ENCODE measurements around the gene UNC45A. TPM values are rescaled to one million over a fixed set of nuclear protein-coding genes. Genes with fewer than 3 reads are reported as not detected.

UNC45A gene
- total and polyA plus RNA-seq, 2 of the 13 experiments (the other 11 are each of a cell fraction or from before 2014, with no cell fraction given), result 33.8 to 39.7 TPM

GRCh38 chr15:90931828-90932659 lies 3.0 kb upstream of the UNC45A start, which contains the start of gene HDDC3 (continued):
- TF ChIP-seq ZFP41 (CRISPR knock-in tag; IDR thresholded peaks at IDR 0.05; ENCODE audit: borderline replicate concordance), result no peak
- no peak for TF ChIP-seq HNF4G (IDR thresholded peaks at IDR 0.05; ENCODE audit: borderline replicate concordance, low read depth, low read length)
- TF ChIP-seq HNF4G (CRISPR knock-in tag; IDR thresholded peaks at IDR 0.05; ENCODE audit: borderline replicate concordance, low read depth), result no peak; the same call in 1 of the 2 replicates
- peak; percentile 71 for TF ChIP-seq ZNF629 (CRISPR knock-in tag; conservative IDR thresholded peaks at IDR 0.05)
- no peak for TF ChIP-seq ZHX2 (IDR thresholded peaks at IDR 0.05; ENCODE audit: low read depth)
- TF ChIP-seq ZHX2 (CRISPR knock-in tag; IDR thresholded peaks at IDR 0.05; ENCODE audit: borderline replicate concordance), result peak; percentile 33; the same call in 1 of the 2 replicates
- TF ChIP-seq, protein P1, sequence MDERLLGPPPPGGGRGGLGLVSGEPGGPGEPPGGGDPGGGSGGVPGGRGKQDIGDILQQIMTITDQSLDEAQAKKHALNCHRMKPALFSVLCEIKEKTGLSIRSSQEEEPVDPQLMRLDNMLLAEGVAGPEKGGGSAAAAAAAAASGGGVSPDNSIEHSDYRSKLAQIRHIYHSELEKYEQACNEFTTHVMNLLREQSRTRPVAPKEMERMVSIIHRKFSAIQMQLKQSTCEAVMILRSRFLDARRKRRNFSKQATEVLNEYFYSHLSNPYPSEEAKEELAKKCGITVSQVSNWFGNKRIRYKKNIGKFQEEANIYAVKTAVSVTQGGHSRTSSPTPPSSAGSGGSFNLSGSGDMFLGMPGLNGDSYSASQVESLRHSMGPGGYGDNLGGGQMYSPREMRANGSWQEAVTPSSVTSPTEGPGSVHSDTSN (CRISPR knock-in tag; IDR thresholded peaks at IDR 0.05), result no peak
- no peak for TF ChIP-seq REXO4 (CRISPR knock-in tag; IDR thresholded peaks at IDR 0.05; ENCODE audit: borderline replicate concordance)
- TF ChIP-seq HNF4A (CRISPR knock-in tag; IDR thresholded peaks at IDR 0.05), result peak; percentile 29
- TF ChIP-seq PAXIP1 (CRISPR knock-in tag; conservative IDR thresholded peaks at IDR 0.05), result no peak; the same call in 1 of the 2 replicates
- TF ChIP-seq, protein P2, sequence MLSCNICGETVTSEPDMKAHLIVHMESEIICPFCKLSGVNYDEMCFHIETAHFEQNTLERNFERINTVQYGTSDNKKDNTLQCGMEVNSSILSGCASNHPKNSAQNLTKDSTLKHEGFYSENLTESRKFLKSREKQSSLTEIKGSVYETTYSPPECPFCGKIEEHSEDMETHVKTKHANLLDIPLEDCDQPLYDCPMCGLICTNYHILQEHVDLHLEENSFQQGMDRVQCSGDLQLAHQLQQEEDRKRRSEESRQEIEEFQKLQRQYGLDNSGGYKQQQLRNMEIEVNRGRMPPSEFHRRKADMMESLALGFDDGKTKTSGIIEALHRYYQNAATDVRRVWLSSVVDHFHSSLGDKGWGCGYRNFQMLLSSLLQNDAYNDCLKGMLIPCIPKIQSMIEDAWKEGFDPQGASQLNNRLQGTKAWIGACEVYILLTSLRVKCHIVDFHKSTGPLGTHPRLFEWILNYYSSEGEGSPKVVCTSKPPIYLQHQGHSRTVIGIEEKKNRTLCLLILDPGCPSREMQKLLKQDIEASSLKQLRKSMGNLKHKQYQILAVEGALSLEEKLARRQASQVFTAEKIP (CRISPR knock-in tag; IDR thresholded peaks at IDR 0.05; ENCODE audit: borderline replicate concordance), result no peak
- TF ChIP-seq ZNF225 (CRISPR knock-in tag; IDR thresholded peaks at IDR 0.05), result no peak; the same call in 1 of the 2 replicates
- TF ChIP-seq GZF1 (CRISPR knock-in tag; IDR thresholded peaks at IDR 0.05), result no peak
- TF ChIP-seq, protein P3, sequence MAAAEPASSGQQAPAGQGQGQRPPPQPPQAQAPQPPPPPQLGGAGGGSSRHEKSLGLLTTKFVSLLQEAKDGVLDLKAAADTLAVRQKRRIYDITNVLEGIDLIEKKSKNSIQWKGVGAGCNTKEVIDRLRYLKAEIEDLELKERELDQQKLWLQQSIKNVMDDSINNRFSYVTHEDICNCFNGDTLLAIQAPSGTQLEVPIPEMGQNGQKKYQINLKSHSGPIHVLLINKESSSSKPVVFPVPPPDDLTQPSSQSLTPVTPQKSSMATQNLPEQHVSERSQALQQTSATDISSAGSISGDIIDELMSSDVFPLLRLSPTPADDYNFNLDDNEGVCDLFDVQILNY (CRISPR knock-in tag; conservative IDR thresholded peaks at IDR 0.05), result no peak

Measured in HepG2 (cell line).